Lower leg skin (tissue), 4 donors: Measurements from ENCODE around the gene TTC4. TPM values are rescaled to one million over a fixed set of nuclear protein-coding genes. Genes with fewer than 3 reads are reported as not detected.
"Not testable (repeated sequence)": the region's sequence is repeated elsewhere in the genome, so short reads cannot be mapped to it uniquely, and the experiment has no call there.

Experiments
- DNase-seq, 2 donors: peaks; one replicate each; pipeline ENCODE4 v3.0.0-alpha.2; 2019; ENCODE audit warnings: low spot score in 2 of 2
- H3K4me3 ChIP-seq: fragments of 200-600 bp; sonication (generic); 2 replicates; pipeline ENCODE4 v1.5.1; 2017; ENCODE audit warnings: mild to moderate bottlenecking, low read depth; ENCODE audit not compliant: poor library complexity, severe bottlenecking
- POLR2A ChIP-seq, 2 donors: fragments of 450-650 bp; IDR thresholded peaks; one replicate each; pipeline ENCODE4 v1.6.1; 2016 to 2017; ENCODE audit warnings: antibody characterized with exemption in 2 of 2, mild to moderate bottlenecking in 1 of 2, moderate library complexity in 1 of 2
- WGBS, 2 donors: methylation state at CpG; one replicate each; pipeline ENCODE4 v1.1.5; 2018; 5-methylcytosine and 5-hydroxymethylcytosine counted together
- intact Hi-C: fragments of 100-400 bp; cut with DNase I; formaldehyde crosslinking; loops from one replicate; pipeline ENCODE4 v1.15.0; 2023; ENCODE audit warnings: low total_unique reads
- total RNA-seq, 4 donors: library from RNA; depleted of rRNA; stranded (reverse); fragments of >200 nt; gene quantifications; one replicate each; pipeline ENCODE4 v1.1.0, GENCODE V29; 2016
- TF ChIP-seq, protein P1 (sequence below), 3 donors: fragments of 450-650 bp; IDR thresholded peaks; one replicate each; pipeline ENCODE4 v1.5.1; 2016; ENCODE audit warnings: antibody characterized with exemption in 3 of 3, mild to moderate bottlenecking in 3 of 3, moderate library complexity in 2 of 3

The TTC4 gene
- total RNA-seq, 4 donors from 2014 or later: 15.7 to 21.2 (median 18.3) TPM

DNA sequence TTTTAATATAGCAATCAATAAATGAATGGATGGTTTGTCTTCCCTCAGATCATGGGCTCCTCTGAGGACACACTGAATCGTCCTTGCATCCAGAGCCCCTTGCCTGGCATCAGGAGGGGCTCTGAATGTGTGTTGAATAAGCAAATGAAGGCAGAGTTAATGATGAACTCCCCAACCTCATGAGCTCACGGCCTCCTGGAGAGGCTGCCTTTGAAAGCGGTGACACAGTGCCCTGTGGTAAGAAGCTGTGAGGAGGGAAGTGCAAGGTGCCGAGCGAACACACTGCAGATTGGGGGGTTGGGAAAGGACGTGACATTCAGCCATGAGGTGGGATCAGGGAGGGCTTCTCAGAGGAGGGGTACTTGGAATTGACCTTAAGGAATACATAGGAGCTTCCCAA, 51.9 kb downstream of the TTC4 start:
- TF ChIP-seq POLR2A (IDR thresholded peaks at IDR 0.05): no peak
- TF ChIP-seq, protein P1, sequence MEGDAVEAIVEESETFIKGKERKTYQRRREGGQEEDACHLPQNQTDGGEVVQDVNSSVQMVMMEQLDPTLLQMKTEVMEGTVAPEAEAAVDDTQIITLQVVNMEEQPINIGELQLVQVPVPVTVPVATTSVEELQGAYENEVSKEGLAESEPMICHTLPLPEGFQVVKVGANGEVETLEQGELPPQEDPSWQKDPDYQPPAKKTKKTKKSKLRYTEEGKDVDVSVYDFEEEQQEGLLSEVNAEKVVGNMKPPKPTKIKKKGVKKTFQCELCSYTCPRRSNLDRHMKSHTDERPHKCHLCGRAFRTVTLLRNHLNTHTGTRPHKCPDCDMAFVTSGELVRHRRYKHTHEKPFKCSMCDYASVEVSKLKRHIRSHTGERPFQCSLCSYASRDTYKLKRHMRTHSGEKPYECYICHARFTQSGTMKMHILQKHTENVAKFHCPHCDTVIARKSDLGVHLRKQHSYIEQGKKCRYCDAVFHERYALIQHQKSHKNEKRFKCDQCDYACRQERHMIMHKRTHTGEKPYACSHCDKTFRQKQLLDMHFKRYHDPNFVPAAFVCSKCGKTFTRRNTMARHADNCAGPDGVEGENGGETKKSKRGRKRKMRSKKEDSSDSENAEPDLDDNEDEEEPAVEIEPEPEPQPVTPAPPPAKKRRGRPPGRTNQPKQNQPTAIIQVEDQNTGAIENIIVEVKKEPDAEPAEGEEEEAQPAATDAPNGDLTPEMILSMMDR (IDR thresholded peaks at IDR 0.05): no peak
- no peak for DNase-seq
- no peak overlapping the region for H3K4me3 ChIP-seq
- intact Hi-C loops: no loop called here
- WGBS, 2 donors: 58 to 70% methylated on average over 6 of the region's 6 CpGs

DNA sequence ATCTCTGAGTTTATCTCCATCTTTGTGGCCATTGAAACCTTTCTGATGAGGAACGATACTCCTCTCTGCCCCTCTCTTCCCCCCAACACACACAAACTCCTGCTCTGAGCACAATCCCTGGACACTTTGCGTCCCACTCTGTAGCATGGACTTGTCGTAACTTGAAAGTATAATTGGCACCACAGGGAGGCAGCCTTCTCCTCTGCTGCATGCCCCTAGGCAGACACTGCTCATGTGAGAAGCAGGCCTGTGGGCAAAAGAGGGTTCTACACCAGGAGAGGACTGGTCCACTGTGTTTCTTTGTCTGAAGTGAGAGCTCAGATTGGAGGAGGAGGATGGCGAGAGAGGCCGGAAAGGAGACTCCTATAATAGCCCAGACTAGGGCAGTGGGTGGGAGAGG, 52.4 kb downstream of the TTC4 start:
- DNase-seq: no peak
- TF ChIP-seq POLR2A (IDR thresholded peaks at IDR 0.05): no peak
- TF ChIP-seq, protein P1 (IDR thresholded peaks at IDR 0.05): no peak
- intact Hi-C loops: no loop called here
- H3K4me3 ChIP-seq: no peak overlapping the region
- 78 to 89% methylated on average over 5 of the region's 5 CpGs for WGBS, 2 donors

DNA sequence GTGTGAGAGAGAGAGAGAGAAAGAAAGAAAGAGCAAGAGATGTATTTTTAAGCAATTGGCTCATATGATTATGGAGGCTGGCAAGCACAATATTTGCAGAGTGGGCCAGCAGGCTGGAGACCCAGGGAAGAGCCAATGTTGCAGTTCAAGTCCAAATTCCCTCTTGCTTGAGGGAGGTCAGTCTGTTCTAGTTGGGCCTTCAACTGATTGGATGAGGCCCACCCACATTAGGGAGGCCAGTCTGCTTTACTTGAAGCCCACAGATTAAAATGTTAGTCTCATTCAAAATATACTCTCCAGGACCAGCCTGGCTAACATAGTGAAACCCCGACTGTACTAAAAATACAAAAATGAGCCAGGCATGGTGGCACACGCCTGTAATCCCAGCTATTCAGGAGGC, 57.3 kb downstream of the TTC4 start:
- no peak for DNase-seq
- 78 to 88% methylated on average over 2 of the region's 2 CpGs for WGBS, 2 donors
- intact Hi-C loops: no loop called here
- TF ChIP-seq, protein P1 (IDR thresholded peaks at IDR 0.05): no peak
- no peak for TF ChIP-seq POLR2A (IDR thresholded peaks at IDR 0.05)
- no peak overlapping the region for H3K4me3 ChIP-seq

DNA sequence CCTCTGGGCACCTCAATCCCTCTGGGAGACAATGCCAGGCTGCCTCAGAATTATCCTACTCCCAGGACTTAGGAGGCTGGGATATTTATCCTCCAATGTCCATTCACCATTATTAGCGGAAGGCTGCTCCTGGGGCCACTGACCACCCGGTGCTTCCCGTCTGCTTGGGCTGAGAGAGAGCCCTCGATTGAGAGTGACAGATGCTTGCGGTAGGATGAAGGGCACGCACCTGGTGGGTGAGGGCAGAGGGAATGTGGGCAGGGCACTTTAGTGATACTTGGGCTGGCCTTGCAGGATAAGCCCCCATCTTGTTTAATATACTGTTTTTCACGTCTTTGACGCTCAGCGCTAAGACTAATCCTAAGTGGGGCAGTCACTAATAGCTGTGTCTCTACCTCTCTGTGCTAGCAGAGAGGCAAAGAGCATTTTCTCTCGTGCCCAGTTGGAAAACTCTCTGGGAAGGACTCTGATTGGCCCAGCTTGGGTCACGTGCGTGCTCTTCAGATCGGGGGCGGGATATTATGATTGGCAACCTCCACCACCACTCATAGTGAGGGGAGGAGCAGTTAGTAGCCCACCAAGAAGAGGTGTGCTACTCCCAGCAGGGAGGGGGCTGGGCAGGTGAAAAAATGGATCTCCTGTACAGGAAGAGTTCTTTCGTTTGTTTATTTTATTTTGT, 59.3 kb downstream of the TTC4 start:
- intact Hi-C loops: no loop called here
- no peak for DNase-seq
- TF ChIP-seq, protein P1 (IDR thresholded peaks at IDR 0.05): no peak
- TF ChIP-seq POLR2A (IDR thresholded peaks at IDR 0.05): no peak
- no peak overlapping the region for H3K4me3 ChIP-seq
- 64 to 75% methylated on average over 15 of the region's 15 CpGs for WGBS, 2 donors

DNA sequence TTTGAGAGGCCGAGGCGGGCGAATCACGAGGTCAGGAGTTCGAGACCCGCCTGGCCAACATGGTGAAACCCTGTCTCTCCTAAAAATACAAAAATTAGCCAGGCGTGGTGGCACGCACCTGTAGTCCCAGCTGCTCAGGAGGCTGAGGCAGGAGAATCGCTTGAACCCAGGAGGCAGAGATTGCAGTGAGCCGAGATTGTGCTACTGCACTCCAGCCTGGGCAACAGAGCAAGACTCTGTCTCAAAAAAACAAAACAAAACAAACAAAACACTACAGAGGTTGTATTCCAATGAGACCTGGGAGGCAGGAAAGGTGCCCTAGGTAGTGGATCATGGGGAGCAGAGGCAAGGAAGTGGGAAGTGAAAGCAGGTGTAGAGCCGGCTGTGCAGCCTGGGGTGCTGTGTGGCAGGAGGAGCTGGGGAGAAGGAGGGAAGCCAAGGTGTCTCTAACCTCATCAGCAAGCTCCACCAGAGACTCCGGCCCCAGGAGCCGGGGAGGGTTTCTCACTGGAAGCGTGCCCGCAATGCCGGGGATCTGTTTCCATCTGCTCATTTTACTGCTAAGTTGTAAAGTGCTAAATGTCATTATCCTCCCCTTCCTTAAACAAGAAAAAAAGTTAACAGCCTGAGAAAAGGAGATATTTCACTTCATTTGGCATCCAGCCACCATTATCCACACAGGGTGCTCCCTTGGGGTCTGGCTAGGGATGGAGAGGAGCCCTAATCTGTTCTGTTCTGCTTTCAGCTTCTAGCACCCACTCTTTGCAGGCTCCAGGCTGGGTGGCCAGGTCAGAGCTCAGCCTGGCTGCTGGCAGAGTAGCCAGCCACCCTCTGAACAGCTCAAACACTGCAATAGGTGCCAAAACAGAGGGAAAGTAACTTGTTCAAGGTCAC, 60.4 kb downstream of the TTC4 start:
- 75 to 77% methylated on average over 16 of the region's 16 CpGs for WGBS, 2 donors
- intact Hi-C loops, H3K4me3 ChIP-seq, DNase-seq: not testable (repeated sequence)

DNA sequence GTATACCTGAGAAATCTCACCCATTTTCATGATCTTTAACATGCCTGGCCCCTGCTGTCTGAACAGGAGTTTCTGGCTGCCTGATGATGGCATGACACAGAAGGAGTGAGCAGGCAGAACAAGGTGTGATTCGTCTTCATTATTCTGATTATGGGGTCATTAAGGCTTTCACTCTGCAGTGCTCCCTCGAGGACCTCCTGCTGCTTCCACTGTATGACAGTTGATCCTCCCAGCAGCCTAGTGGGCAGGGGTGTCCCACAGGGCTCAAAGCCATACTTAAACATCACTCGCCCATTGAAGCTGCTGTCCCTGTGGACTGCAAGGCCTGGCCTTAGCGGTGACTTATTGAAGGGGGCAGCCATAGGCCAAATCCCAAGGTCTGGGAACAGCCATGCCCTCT, 61.4 kb downstream of the TTC4 start:
- no peak overlapping the region for H3K4me3 ChIP-seq
- TF ChIP-seq, protein P1 (IDR thresholded peaks at IDR 0.05): no peak
- no peak for TF ChIP-seq POLR2A (IDR thresholded peaks at IDR 0.05)
- intact Hi-C loops: no loop called here
- 65 to 73% methylated on average over 3 to 4 of the region's 4 CpGs for WGBS, 2 donors
- DNase-seq: no peak
